ENCODE results near the gene EIF2B5.
A peak's percentile ranks its signal among the peaks of the same experiment; 100 is the strongest.
"Not testable (repeated sequence)": the region's sequence is repeated elsewhere in the genome, so short reads cannot be mapped to it uniquely, and the experiment has no call there.

The EIF2B5 gene

GRCh38 chr3:184134746-184135148 lies 411 bp upstream of the EIF2B5 start:
- Mint-ChIP-seq H3K27ac (peak overlapping the region; percentile 92), H3K27me3 (ENCODE audit: low read depth) (peaks cover 10% of the 10 kb centered on the region), H3K9me3 (no peaks in the 10 kb centered on the region)

GRCh38 chr3:184135911-184136260 lies 728 bp downstream of the EIF2B5 start:
- Mint-ChIP-seq H3K4me3 (peak overlapping the region; percentile 93), H3K27ac (peak overlapping the region; percentile 92), H3K4me1 (ENCODE audit: low read depth) (peaks cover 26% of the 10 kb centered on the region), H3K9me3 (no peaks in the 10 kb centered on the region), H3K36me3 (ENCODE audit: low read depth) (peaks cover 16% of the 10 kb centered on the region), H3K27me3 (ENCODE audit: low read depth) (peaks cover 10% of the 10 kb centered on the region)

More at GRCh38 chr3:184134746-184135148, 411 bp upstream of the EIF2B5 start:
- H3K36me3 Mint-ChIP-seq (ENCODE audit: low read depth), result peaks cover 9% of the 10 kb centered on the region
- H3K4me1 Mint-ChIP-seq (ENCODE audit: low read depth), result peaks cover 26% of the 10 kb centered on the region
- H3K4me3 Mint-ChIP-seq, result peak overlapping the region; percentile 93

- Mint-ChIP-seq H3K27me3 (ENCODE audit: low read depth) (no peaks in the 10 kb centered on the region), H3K9me3 (no peaks in the 10 kb centered on the region), H3K4me1 (ENCODE audit: low read depth) (peaks cover 22% of the 10 kb centered on the region), H3K27ac (no peak overlapping the region), H3K36me3 (ENCODE audit: low read depth) (peaks cover 35% of the 10 kb centered on the region), H3K4me3 (no peak overlapping the region)
Observed at GRCh38 chr3:184140436-184140835, 5.3 kb downstream of the EIF2B5 start.

GRCh38 chr3:184142199-184142598 lies 7.0 kb downstream of the EIF2B5 start:
- Mint-ChIP-seq H3K4me3 (no peak overlapping the region), H3K4me1 (ENCODE audit: low read depth) (peaks cover 8% of the 10 kb centered on the region), H3K27ac (no peak overlapping the region), H3K9me3 (no peaks in the 10 kb centered on the region), H3K27me3 (ENCODE audit: low read depth) (no peaks in the 10 kb centered on the region), H3K36me3 (ENCODE audit: low read depth) (peaks cover 36% of the 10 kb centered on the region)

GRCh38 chr3:184143327-184143726 lies 8.2 kb downstream of the EIF2B5 start:
- Mint-ChIP-seq H3K9me3 (no peaks in the 10 kb centered on the region), H3K4me3 (no peak overlapping the region), H3K4me1 (ENCODE audit: low read depth) (peaks cover 3% of the 10 kb centered on the region), H3K36me3 (ENCODE audit: low read depth) (peaks cover 29% of the 10 kb centered on the region), H3K27me3 (ENCODE audit: low read depth) (no peaks in the 10 kb centered on the region), H3K27ac (no peak overlapping the region)

GRCh38 chr3:184144505-184144904 lies 9.3 kb downstream of the EIF2B5 start:
- Mint-ChIP-seq H3K4me3 (no peak overlapping the region), H3K27ac (no peak overlapping the region), H3K4me1 (ENCODE audit: low read depth) (peaks cover 3% of the 10 kb centered on the region), H3K27me3 (ENCODE audit: low read depth) (no peaks in the 10 kb centered on the region), H3K36me3 (ENCODE audit: low read depth) (peaks cover 29% of the 10 kb centered on the region), H3K9me3 (no peaks in the 10 kb centered on the region)

GRCh38 chr3:184145111-184145524 lies 10.0 kb downstream of the EIF2B5 start:
- peaks cover 27% of the 10 kb centered on the region for H3K36me3 Mint-ChIP-seq (ENCODE audit: low read depth)
- no peak overlapping the region for H3K27ac Mint-ChIP-seq
- H3K4me3 Mint-ChIP-seq, result no peak overlapping the region
- peaks cover 3% of the 10 kb centered on the region for H3K4me1 Mint-ChIP-seq (ENCODE audit: low read depth)
- H3K9me3 Mint-ChIP-seq, result no peaks in the 10 kb centered on the region
- no peaks in the 10 kb centered on the region for H3K27me3 Mint-ChIP-seq (ENCODE audit: low read depth)

GRCh38 chr3:184145751-184146270 lies 10.7 kb downstream of the EIF2B5 start:
- H3K36me3 Mint-ChIP-seq (ENCODE audit: low read depth), result peaks cover 22% of the 10 kb centered on the region
- peaks cover 3% of the 10 kb centered on the region for H3K4me1 Mint-ChIP-seq (ENCODE audit: low read depth)
- H3K27ac Mint-ChIP-seq, result no peak overlapping the region
- no peaks in the 10 kb centered on the region for H3K27me3 Mint-ChIP-seq (ENCODE audit: low read depth)
- no peaks in the 10 kb centered on the region for H3K9me3 Mint-ChIP-seq
- H3K4me3 Mint-ChIP-seq, result no peak overlapping the region

- no peak overlapping the region for H3K27ac Mint-ChIP-seq
- H3K36me3 Mint-ChIP-seq (ENCODE audit: low read depth), result peaks cover 10% of the 10 kb centered on the region
- no peak overlapping the region for H3K4me3 Mint-ChIP-seq
- no peaks in the 10 kb centered on the region for H3K9me3 Mint-ChIP-seq
- H3K27me3 Mint-ChIP-seq (ENCODE audit: low read depth), result no peaks in the 10 kb centered on the region
- H3K4me1 Mint-ChIP-seq (ENCODE audit: low read depth), result no peaks in the 10 kb centered on the region
Observed at GRCh38 chr3:184148076-184148475, 12.9 kb downstream of the EIF2B5 start.

- H3K4me3 Mint-ChIP-seq, result no peak overlapping the region
- H3K36me3 Mint-ChIP-seq (ENCODE audit: low read depth), result peaks cover 6% of the 10 kb centered on the region
- no peaks in the 10 kb centered on the region for H3K9me3 Mint-ChIP-seq
- no peaks in the 10 kb centered on the region for H3K4me1 Mint-ChIP-seq (ENCODE audit: low read depth)
- H3K27me3 Mint-ChIP-seq (ENCODE audit: low read depth), result no peaks in the 10 kb centered on the region
- no peak overlapping the region for H3K27ac Mint-ChIP-seq
Observed at GRCh38 chr3:184149123-184149522, 14.0 kb downstream of the EIF2B5 start.

- H3K36me3 Mint-ChIP-seq (ENCODE audit: low read depth); H3K27ac Mint-ChIP-seq; H3K4me3 Mint-ChIP-seq; H3K9me3 Mint-ChIP-seq; H3K4me1 Mint-ChIP-seq (ENCODE audit: low read depth); H3K27me3 Mint-ChIP-seq (ENCODE audit: low read depth): not testable (repeated sequence)
Observed at GRCh38 chr3:184149770-184150169, 14.6 kb downstream of the EIF2B5 start.

GRCh38 chr3:184154885-184155643 lies 19.9 kb downstream of the EIF2B5 start, which contains the start of gene DVL3:
Gene DVL3, plus strand, starts transcription at chr3:184155377. Its CDS starts 259 bp downstream, at chr3:184155636.
- Mint-ChIP-seq H3K27ac (peak within 1 kb of the TSS; percentile 80), H3K27me3 (ENCODE audit: low read depth) (no peaks in the 10 kb centered on the region), H3K36me3 (ENCODE audit: low read depth) (peaks cover 1% of the 10 kb centered on the region), H3K4me1 (ENCODE audit: low read depth) (peaks cover 15% of the 10 kb centered on the region), H3K9me3 (no peaks in the 10 kb centered on the region), H3K4me3 (peak within 1 kb of the TSS; percentile 92)

GRCh38 chr3:184155644-184156521 lies 20.7 kb downstream of the EIF2B5 start:
- Mint-ChIP-seq H3K4me1 (ENCODE audit: low read depth) (peaks cover 20% of the 10 kb centered on the region), H3K4me3 (peak overlapping the region; percentile 92), H3K27ac (peak overlapping the region; percentile 80), H3K27me3 (ENCODE audit: low read depth) (no peaks in the 10 kb centered on the region), H3K9me3 (no peaks in the 10 kb centered on the region), H3K36me3 (ENCODE audit: low read depth) (peaks cover 1% of the 10 kb centered on the region)

GRCh38 chr3:184156522-184156955 lies 21.4 kb downstream of the EIF2B5 start:
- Mint-ChIP-seq H3K27me3 (ENCODE audit: low read depth) (no peaks in the 10 kb centered on the region), H3K4me1 (ENCODE audit: low read depth) (peaks cover 20% of the 10 kb centered on the region), H3K36me3 (ENCODE audit: low read depth) (peaks cover 1% of the 10 kb centered on the region), H3K9me3 (no peaks in the 10 kb centered on the region), H3K27ac (peak overlapping the region; percentile 80), H3K4me3 (peak overlapping the region; percentile 92)

Data from T-helper 1 cell treated with Interleukin-12 subunit alpha and Interleukin-12 subunit beta and Interleukin-4 antibody, amounts not matched to agents 30 μg/mL and 1 μg/mL, for 36 hours (primary cell).